Measurements from ENCODE around the gene TCERG1L. TPM values are rescaled to one million over a fixed set of nuclear protein-coding genes. Genes with fewer than 3 reads are reported as not detected.

TCERG1L gene
- total RNA-seq, 2 experiments from 2014 or later = 0.06 TPM; not detected in 1

GRCh38 chr10:131230641-131231322 lies 80.7 kb downstream of the TCERG1L start:
- Histone ChIP-seq H3K36me3 (ENCODE audit: insufficient read depth, low read length) (no peaks in the 10 kb centered on the region), H3K27me3 (ENCODE audit: control insufficient read depth in 1 of 2, insufficient read depth in 2 of 2, low read length in 2 of 2) (no peaks in the 10 kb centered on the region), H3K4me3 (ENCODE audit: low read length) (no peak overlapping the region), H3K4me1 (ENCODE audit: insufficient read depth, low read length) (no peaks in the 10 kb centered on the region), H3K9me3 (ENCODE audit: control insufficient read depth in 1 of 2, insufficient read depth in 1 of 2, low read length in 2 of 2) (peaks cover 0 to 34% of the 10 kb centered on the region in 2 experiments), H3K27ac (ENCODE audit: low read depth in 1 of 2, low read length in 2 of 2) (no peak overlapping the region)
- no peak for TF ChIP-seq CTCF (IDR thresholded peaks at IDR 0.05)
- H3K27me3 Mint-ChIP-seq = no peaks in the 10 kb centered on the region
- intact Hi-C loops (cut with DNase I, micrococcal nuclease) = no loop called here
- H3K36me3 Mint-ChIP-seq (ENCODE audit: low read depth) = no peaks in the 10 kb centered on the region
- ChIA-PET CTCF (no interaction called here), POLR2A (no interaction called here)
- peaks cover 6% of the 10 kb centered on the region for H3K9me3 Mint-ChIP-seq
- ATAC-seq (ENCODE audit: poor library complexity) (no peak), DNase-seq (no peak)
- H3K4me3 Mint-ChIP-seq = no peak overlapping the region
- H3K4me1 Mint-ChIP-seq (ENCODE audit: low read depth) = no peaks in the 10 kb centered on the region
- no peak overlapping the region for H3K27ac Mint-ChIP-seq

GRCh38 chr10:131230166-131230565 lies 81.4 kb downstream of the TCERG1L start:
- intact Hi-C loops (cut with DNase I, micrococcal nuclease) = no loop called here
- ChIA-PET CTCF (no interaction called here), POLR2A (no interaction called here)
- Mint-ChIP-seq H3K27ac (no peak overlapping the region), H3K9me3 (peaks cover 6% of the 10 kb centered on the region), H3K36me3 (ENCODE audit: low read depth) (no peaks in the 10 kb centered on the region), H3K27me3 (no peaks in the 10 kb centered on the region), H3K4me1 (ENCODE audit: low read depth) (no peaks in the 10 kb centered on the region), H3K4me3 (no peak overlapping the region)
- H3K27ac ChIP-seq (ENCODE audit: low read depth in 1 of 2, low read length in 2 of 2) = no peak overlapping the region
- ATAC-seq (ENCODE audit: poor library complexity) (no peak), DNase-seq (no peak)
- no peaks in the 10 kb centered on the region for H3K27me3 ChIP-seq (ENCODE audit: control insufficient read depth in 1 of 2, insufficient read depth in 2 of 2, low read length in 2 of 2)
- H3K4me1 ChIP-seq (ENCODE audit: insufficient read depth, low read length) = no peaks in the 10 kb centered on the region
- H3K9me3 ChIP-seq (ENCODE audit: control insufficient read depth in 1 of 2, insufficient read depth in 1 of 2, low read length in 2 of 2) = peaks cover 0 to 34% of the 10 kb centered on the region in 2 experiments
- no peaks in the 10 kb centered on the region for H3K36me3 ChIP-seq (ENCODE audit: insufficient read depth, low read length)
- no peak for TF ChIP-seq CTCF (IDR thresholded peaks at IDR 0.05)
- H3K4me3 ChIP-seq (ENCODE audit: low read length) = no peak overlapping the region

- no peak overlapping the region for H3K27ac Mint-ChIP-seq
- ATAC-seq (ENCODE audit: poor library complexity) (no peak), DNase-seq (no peak)
- H3K9me3 Mint-ChIP-seq = no peaks in the 10 kb centered on the region
- Histone ChIP-seq H3K36me3 (ENCODE audit: insufficient read depth, low read length) (no peaks in the 10 kb centered on the region), H3K4me3 (ENCODE audit: low read length) (no peak overlapping the region), H3K27ac (ENCODE audit: low read depth in 1 of 2, low read length in 2 of 2) (no peak overlapping the region), H3K4me1 (ENCODE audit: insufficient read depth, low read length) (no peaks in the 10 kb centered on the region), H3K27me3 (ENCODE audit: control insufficient read depth in 1 of 2, insufficient read depth in 2 of 2, low read length in 2 of 2) (no peaks in the 10 kb centered on the region), H3K9me3 (ENCODE audit: control insufficient read depth in 1 of 2, insufficient read depth in 1 of 2, low read length in 2 of 2) (peaks cover 0 to 37% of the 10 kb centered on the region in 2 experiments)
- no peak for TF ChIP-seq CTCF (IDR thresholded peaks at IDR 0.05)
- intact Hi-C loops (cut with DNase I, micrococcal nuclease) = no loop called here
- ChIA-PET CTCF (no interaction called here), POLR2A (no interaction called here)
- H3K36me3 Mint-ChIP-seq (ENCODE audit: low read depth) = no peaks in the 10 kb centered on the region
- H3K27me3 Mint-ChIP-seq = no peaks in the 10 kb centered on the region
- H3K4me3 Mint-ChIP-seq = no peak overlapping the region
- no peaks in the 10 kb centered on the region for H3K4me1 Mint-ChIP-seq (ENCODE audit: low read depth)
Measured at GRCh38 chr10:131227163-131227740, 84.3 kb downstream of the TCERG1L start.

Data from CD4-positive, alpha-beta T cell (primary cell).